Fibroblast of the conjunctiva (primary cell): Measurements from ENCODE around the gene VRTN.

Experiments
- DNase-seq: peaks from one replicate; pipeline ENCODE4 v3.0.0-alpha.2; 2010; ENCODE audit warnings: low read depth

Gene VRTN

GRCh38 chr14:74395094-74395493, 46.8 kb downstream of the VRTN start:
- DNase-seq = no peak

DNA sequence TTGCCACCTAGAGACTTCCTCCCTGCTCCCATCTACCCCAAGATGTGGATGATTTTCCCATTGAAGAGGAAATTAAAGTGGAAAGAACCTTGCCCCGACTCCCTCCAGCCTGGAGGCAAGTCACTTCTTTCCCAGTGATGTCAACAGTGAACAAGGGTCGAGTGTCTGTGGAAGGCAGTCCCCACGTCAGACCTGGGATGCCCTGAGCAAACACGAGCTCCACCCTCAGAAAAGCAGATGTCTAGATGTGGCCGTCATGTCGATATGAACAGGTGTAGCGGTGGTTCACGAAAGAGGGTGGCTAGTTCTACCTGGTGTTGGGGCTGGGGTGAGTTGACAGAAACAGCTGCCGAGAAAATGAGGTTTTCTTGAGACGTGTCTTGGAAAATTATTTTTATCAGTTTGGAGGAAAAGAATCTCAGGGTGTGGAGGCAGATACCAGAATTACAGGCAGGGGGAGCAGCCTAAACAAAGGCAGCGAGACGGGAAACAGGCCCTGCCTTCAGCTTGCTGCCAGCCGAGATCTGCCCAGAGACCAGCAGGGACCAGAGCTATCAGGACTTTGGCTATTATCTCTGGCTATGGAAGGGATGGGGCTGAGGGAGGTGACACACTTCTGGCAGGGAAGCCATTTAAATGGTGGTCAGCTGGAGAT, 51.9 kb downstream of the VRTN start:
- no peak for DNase-seq

DNA sequence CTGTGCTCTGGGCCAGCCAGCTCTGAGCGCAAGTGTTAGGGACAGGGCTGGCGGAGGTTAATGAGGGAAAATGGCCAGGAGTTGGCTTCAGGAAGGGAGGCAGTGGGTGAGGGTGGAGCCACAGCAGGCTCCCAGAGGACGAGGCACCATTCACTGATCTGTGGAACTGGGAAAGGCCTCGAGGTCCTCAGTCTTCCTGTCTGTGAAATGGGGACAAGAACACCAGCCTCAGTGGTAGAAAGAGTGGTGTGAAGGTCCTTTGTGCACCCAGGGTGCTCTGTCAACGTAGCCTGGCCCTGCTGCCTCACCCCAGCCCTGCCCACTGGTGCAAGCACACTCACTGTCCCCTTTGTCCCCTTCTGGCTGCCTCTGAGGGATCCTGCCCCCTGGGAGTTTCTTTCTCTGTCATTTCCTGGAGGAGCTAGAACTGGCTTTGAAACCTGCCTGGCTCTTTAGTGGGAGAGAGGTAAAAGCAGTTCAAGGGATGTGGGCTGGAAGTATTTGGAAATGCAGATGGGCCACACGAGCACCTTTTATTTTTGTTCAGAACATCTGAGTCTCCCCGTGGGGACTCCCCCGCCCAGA, 52.7 kb downstream of the VRTN start:
- no peak for DNase-seq

DNA sequence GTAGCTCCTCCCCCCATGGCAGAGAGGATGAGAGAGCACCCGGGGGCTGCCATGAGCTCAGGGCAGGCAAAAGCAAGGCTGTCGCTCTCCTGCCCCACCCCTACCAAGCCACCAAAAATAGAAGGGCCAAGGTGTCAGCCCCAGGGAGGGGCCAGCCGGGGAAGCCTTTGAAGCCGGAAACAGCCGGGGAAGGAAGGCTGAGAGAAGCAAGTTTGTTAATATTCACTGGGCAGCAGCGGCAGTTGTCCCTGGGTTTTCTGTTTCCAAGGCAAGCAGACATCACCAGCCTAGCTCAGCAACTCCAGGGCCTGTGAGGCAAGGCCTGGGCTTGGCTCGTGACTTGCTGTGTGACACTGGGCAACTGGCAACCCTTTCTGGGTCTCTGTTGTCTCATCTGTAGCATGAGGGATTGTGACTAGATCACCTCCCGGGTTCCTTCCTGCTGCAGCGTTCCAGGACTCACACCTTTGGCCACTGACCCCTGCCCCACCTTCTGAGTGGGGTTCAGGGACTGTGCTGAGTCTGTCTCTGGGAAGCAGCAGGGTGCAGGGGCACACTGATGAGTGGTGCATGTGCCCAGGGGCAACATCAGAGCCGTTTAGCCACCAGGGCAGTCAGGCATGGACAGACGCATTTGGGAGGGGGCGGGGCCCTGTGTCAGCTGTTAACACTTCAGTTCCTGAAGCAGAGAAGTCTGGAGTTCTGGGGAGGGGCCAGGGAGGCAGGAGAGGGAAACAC, 53.4 kb downstream of the VRTN start:
- DNase-seq = no peak

GRCh38 chr14:74402401-74403251, 54.4 kb downstream of the VRTN start:
- no peak for DNase-seq

DNA sequence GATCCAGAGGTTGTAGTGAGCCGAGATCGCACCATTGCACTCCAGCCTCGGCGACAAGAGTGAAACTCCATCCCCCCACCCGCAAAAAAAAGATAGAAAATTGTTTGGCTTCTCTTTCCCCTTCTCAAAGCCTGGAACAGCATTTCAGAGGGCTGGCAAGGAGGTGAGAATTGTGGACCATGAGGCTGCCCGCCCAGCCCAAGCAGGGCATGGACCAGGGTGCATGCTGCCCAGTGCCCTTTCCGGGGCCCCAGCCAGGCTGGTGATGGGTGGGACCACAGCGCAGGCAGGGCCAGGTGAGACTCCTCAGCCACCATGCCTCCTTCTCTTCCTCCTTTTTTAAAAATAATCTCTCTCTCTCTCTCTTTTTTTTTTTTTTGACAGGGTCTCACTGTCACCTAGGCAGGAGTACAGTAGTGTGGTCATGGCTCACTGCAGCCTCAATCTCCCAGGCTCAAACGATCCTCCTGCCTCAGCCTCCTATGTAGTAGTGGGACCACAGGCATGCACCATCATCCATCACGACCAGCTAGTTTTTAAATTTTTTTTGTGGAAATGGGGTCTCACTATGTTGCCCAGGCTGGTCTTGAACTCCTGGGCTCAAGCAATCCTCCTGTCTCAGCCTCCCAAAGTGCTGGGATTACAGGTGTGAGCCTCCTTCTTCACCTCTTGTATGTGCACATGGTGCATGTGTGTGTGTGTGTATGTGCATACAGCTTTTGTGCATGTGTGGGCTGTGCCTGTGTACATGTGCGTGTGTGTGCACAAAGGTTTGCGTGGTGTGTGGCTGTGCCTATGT, 55.5 kb downstream of the VRTN start:
- DNase-seq = no peak

DNA sequence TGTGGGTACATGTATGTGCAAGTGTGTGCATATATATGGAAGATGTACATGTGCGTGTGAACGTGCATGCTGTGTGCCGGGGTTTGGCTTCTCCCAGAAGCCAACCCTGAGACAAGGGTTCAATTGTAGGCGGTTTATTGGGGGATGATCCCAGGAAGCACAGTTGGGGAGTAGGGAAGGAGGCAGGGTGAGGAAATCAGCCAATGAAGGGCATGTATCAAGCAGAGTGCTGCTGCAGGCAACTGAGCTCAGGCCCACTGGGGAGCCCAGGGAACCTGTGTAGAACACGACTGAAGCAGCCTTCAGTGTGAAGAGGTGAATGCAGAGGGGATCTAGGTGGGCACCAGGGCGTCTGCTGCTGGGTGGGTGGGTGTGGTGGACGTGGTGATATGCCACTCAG, 56.2 kb downstream of the VRTN start:
- no peak for DNase-seq

DNA sequence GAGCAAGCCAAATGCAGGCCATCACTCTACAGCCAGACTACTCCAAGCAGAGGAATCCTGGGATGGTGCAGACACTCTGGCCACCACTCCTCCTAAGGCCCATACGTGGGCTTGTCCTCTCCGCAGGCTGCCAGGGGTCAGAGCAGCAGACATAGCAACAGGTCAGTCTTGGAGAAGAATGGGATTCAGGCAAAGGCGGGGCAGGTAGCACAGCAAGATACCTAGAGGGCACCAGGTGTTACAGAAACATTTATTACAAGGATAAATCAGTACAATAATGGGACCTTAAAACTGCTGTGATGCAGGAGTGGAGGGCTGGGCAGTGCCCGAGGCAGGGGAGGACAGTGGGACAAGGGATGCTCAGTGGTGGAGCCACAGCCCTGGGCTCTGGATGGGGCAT, 57.4 kb downstream of the VRTN start:
- no peak for DNase-seq

DNA sequence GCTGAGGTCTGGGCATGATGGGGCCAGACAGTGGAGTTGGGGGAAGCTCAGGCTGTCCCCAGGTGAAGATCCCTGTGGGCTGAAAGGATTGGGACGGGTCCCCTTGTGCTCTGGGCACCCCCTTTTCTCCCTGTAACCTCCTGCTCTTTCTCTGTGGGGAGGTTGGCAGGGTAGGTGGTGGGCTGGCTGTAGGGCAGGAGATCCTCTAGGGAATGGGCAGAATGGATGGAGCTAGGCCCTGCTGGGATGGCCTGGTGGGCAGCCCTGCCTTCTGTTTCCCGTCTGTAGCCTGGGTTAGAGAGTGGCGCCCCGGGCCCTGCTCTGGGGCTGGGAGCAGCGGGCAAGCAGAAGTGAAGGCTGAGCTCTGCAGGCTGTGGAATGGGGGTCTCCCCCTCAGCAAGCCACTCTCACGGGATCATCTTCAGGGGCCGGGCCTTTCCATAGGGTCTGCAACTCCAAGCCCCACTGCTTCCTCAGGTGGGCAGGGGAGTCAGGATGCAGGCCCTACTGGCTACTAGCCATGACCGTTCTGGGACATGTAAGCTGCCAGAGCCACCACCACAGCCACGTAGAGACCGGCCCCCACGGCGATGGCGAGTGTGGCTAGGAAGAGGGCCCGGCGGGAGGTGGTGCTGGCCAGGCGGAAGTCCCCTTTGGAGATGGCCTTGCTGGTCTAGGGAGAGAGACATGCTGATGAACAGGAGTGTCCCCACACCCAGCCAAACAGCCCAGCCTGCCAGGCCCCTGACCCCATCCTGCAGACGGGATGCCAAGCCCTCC, 58.9 kb downstream of the VRTN start:
- DNase-seq = no peak

GRCh38 chr14:74407801-74408154, 59.5 kb downstream of the VRTN start:
- no peak for DNase-seq

GRCh38 chr14:74408870-74409269, 60.6 kb downstream of the VRTN start:
- DNase-seq = no peak

- no peak for DNase-seq
Observed at GRCh38 chr14:74409441-74409840, 61.2 kb downstream of the VRTN start.
